ENCODE measurements around the gene BCL11A. TPM values are rescaled to one million over a fixed set of nuclear protein-coding genes. Genes with fewer than 3 reads are reported as not detected.

BCL11A gene
- total RNA-seq, 1 donor from 2014 or later = 6.7 TPM

DNA sequence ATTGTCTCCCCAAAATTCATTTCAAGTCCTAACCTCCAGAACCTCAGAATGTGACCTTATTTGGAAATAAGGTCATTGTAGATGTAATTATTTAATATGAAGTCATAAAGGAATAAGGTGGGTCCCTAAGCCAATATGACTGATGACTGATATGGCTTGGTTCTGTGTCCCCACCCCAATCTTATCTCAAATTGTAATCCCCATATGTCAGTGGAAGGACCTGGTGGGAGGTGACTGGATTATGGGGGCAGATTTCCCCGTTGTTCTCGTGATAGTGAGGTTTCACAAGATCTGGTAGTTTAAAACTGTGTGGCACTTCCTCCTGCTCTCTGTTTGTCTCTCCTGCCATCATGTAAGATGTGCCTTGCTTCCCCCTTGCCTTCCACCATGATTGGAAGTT is 43.0 kb upstream of the BCL11A start:
- TF ChIP-seq, protein P1, sequence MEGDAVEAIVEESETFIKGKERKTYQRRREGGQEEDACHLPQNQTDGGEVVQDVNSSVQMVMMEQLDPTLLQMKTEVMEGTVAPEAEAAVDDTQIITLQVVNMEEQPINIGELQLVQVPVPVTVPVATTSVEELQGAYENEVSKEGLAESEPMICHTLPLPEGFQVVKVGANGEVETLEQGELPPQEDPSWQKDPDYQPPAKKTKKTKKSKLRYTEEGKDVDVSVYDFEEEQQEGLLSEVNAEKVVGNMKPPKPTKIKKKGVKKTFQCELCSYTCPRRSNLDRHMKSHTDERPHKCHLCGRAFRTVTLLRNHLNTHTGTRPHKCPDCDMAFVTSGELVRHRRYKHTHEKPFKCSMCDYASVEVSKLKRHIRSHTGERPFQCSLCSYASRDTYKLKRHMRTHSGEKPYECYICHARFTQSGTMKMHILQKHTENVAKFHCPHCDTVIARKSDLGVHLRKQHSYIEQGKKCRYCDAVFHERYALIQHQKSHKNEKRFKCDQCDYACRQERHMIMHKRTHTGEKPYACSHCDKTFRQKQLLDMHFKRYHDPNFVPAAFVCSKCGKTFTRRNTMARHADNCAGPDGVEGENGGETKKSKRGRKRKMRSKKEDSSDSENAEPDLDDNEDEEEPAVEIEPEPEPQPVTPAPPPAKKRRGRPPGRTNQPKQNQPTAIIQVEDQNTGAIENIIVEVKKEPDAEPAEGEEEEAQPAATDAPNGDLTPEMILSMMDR (IDR thresholded peaks at IDR 0.05; ENCODE audit: insufficient read depth, low read length, poor library complexity, severe bottlenecking) = no peak
- DNase-seq (ENCODE audit: low read depth) = no peak
- H3K27me3 ChIP-seq (ENCODE audit: control insufficient read depth, insufficient read depth, low read length) = peaks cover 2% of the 10 kb centered on the region

GRCh38 chr2:60595953-60596352 is 42.5 kb upstream of the BCL11A start:
- TF ChIP-seq, protein P1 (IDR thresholded peaks at IDR 0.05; ENCODE audit: insufficient read depth, low read length, poor library complexity, severe bottlenecking) = no peak
- no peak for DNase-seq (ENCODE audit: low read depth)
- Histone ChIP-seq H3K27me3 (ENCODE audit: control insufficient read depth, insufficient read depth, low read length) (peaks cover 2% of the 10 kb centered on the region), H3K4me3 (ENCODE audit: low read depth, low read length) (no peak overlapping the region), H3K36me3 (ENCODE audit: control insufficient read depth, insufficient read depth, low read length) (no peaks in the 10 kb centered on the region)

More for the DNA sequence above, 43.0 kb upstream of the BCL11A start:
- no peak overlapping the region for H3K4me3 ChIP-seq (ENCODE audit: low read depth, low read length)
- no peaks in the 10 kb centered on the region for H3K36me3 ChIP-seq (ENCODE audit: control insufficient read depth, insufficient read depth, low read length)

DNA sequence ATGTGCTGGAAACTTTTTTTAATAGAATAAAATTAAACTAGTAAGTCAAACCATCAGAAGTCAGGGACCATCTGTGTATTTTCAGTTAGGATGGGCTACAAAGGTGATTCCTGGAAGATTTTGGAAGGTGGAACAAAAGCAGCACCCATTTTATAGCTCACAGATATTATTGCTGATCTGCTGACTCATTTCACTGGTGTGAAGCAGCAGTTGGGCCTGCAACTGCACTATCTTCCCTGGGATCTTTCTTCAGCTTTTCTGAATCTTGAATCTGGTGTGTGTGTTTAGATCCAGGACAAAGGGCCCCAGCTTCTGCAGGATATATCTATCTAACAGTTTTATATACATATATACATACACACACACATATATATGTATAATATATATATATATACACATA is 35.6 kb upstream of the BCL11A start:
- H3K36me3 ChIP-seq (ENCODE audit: control insufficient read depth, insufficient read depth, low read length) = no peaks in the 10 kb centered on the region
- TF ChIP-seq, protein P1 (IDR thresholded peaks at IDR 0.05; ENCODE audit: insufficient read depth, low read length, poor library complexity, severe bottlenecking) = no peak
- no peaks in the 10 kb centered on the region for H3K27me3 ChIP-seq (ENCODE audit: control insufficient read depth, insufficient read depth, low read length)
- no peak overlapping the region for H3K4me3 ChIP-seq (ENCODE audit: low read depth, low read length)
- DNase-seq (ENCODE audit: low read depth) = no peak

DNA sequence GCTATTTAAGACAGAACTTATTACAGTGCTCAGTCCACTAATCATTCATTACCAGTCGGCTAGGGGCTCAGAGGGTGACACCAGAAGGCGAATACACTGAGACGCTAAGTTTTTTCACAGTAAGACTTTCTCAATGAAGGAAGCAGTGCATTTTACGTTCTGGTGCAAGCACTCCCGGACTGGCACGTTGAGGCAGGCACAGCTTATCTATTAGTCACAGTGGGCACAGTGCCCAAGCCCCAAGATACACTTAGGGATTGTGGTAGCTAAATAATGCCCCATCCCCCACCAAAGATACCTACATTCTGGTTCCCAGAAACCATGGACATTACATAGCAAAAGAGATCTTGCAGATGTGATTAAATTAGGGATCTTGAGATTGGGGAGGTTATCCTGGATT is 32.6 kb upstream of the BCL11A start:
- no peak overlapping the region for H3K4me3 ChIP-seq (ENCODE audit: low read depth, low read length)
- H3K36me3 ChIP-seq (ENCODE audit: control insufficient read depth, insufficient read depth, low read length) = no peaks in the 10 kb centered on the region
- TF ChIP-seq, protein P1 (IDR thresholded peaks at IDR 0.05; ENCODE audit: insufficient read depth, low read length, poor library complexity, severe bottlenecking) = no peak
- DNase-seq (ENCODE audit: low read depth) = no peak
- H3K27me3 ChIP-seq (ENCODE audit: control insufficient read depth, insufficient read depth, low read length) = peaks cover 8% of the 10 kb centered on the region

- TF ChIP-seq, protein P1 (IDR thresholded peaks at IDR 0.05; ENCODE audit: insufficient read depth, low read length, poor library complexity, severe bottlenecking) = no peak
- Histone ChIP-seq H3K36me3 (ENCODE audit: control insufficient read depth, insufficient read depth, low read length) (no peaks in the 10 kb centered on the region), H3K4me3 (ENCODE audit: low read depth, low read length) (no peak overlapping the region), H3K27me3 (ENCODE audit: control insufficient read depth, insufficient read depth, low read length) (peaks cover 8% of the 10 kb centered on the region)
- no peak for DNase-seq (ENCODE audit: low read depth)
Measured at GRCh38 chr2:60585276-60585675, 31.8 kb upstream of the BCL11A start.

- Histone ChIP-seq H3K4me3 (ENCODE audit: low read depth, low read length) (no peak overlapping the region), H3K36me3 (ENCODE audit: control insufficient read depth, insufficient read depth, low read length) (no peaks in the 10 kb centered on the region), H3K27me3 (ENCODE audit: control insufficient read depth, insufficient read depth, low read length) (peaks cover 8% of the 10 kb centered on the region)
- no peak for DNase-seq (ENCODE audit: low read depth)
- TF ChIP-seq, protein P1 (IDR thresholded peaks at IDR 0.05; ENCODE audit: insufficient read depth, low read length, poor library complexity, severe bottlenecking) = no peak
Measured at GRCh38 chr2:60583604-60584003, 30.1 kb upstream of the BCL11A start.

Measured in kidney epithelial cell (primary cell).